Heart left ventricle (tissue), 16 donors: Measurements from ENCODE around the gene ADPRS. TPM values are rescaled to one million over a fixed set of nuclear protein-coding genes. Genes with fewer than 3 reads are reported as not detected.

ENCODE experiments used
- ATAC-seq, 4 donors: fragments of 200-7000 bp; cut with Tn5 transposase; one replicate each; pipeline ENCODE4 v1.9.1; 2020 to 2022; ENCODE audit warnings: moderate library complexity in 4 of 4, mild to moderate bottlenecking in 3 of 4, moderate number of reproducible peaks in 1 of 4
- DNase-seq, 5 donors: peaks; one replicate each; pipeline ENCODE4 v3.0.0-alpha.2; 2020
- H3K27ac ChIP-seq, 12 donors: fragments of 200-600 bp; sonication (generic) in 4 of 12; one replicate each; pipeline versions ENCODE4 v1.5.0 to v1.8.0; 2016 to 2022; ENCODE audit warnings: mild to moderate bottlenecking in 2 of 12
- H3K27me3 ChIP-seq, 9 donors: fragments of 200-600 bp; sonication (generic) in 2 of 9; one replicate each; pipeline versions ENCODE4 v1.5.1 to v1.8.0; 2016 to 2022; ENCODE audit warnings: mild to moderate bottlenecking in 3 of 9
- H3K36me3 ChIP-seq, 9 donors: fragments of 200-600 bp; sonication (generic) in 2 of 9; one replicate each; pipeline versions ENCODE4 v1.5.0 to v1.8.0; 2018 to 2022; ENCODE audit warnings: mild to moderate bottlenecking in 2 of 9
- H3K4me1 ChIP-seq, 12 donors: fragments of 200-600 bp; sonication (generic) in 4 of 12; one replicate each; pipeline versions ENCODE4 v1.5.0 to v1.8.0; 2016 to 2022; ENCODE audit warnings: mild to moderate bottlenecking in 3 of 12
- H3K4me3 ChIP-seq, 12 donors: fragments of 200-600 bp; sonication (generic) in 4 of 12; one replicate each; pipeline versions ENCODE4 v1.5.0 to v1.8.0; 2017 to 2022; ENCODE audit warnings: mild to moderate bottlenecking in 9 of 12, moderate library complexity in 4 of 12
- H3K9me3 ChIP-seq, 12 donors: fragments of 200-600 bp; sonication (generic) in 4 of 12; one replicate each; pipeline versions ENCODE4 v1.5.0 to v1.8.0; 2016 to 2022; ENCODE audit warnings: mild to moderate bottlenecking in 1 of 12
- POLR2A ChIP-seq, 2 donors: fragments of 450-650 bp; IDR thresholded peaks; one replicate each; pipeline ENCODE4 v1.6.1; 2017; ENCODE audit warnings: antibody characterized with exemption in 2 of 2, mild to moderate bottlenecking in 2 of 2, moderate library complexity in 2 of 2
- WGBS, 4 donors: extraction: QIAGEN DNeasy Blood & Tissue Kit in 2 of 4; methylation state at CpG; one replicate each; pipeline versions ENCODE4 v1.1.5 to v1.1.7; 2013 to 2018; 5-methylcytosine and 5-hydroxymethylcytosine counted together
- intact Hi-C, 10 donors: fragments of 100-400 bp; cut with DNase I; formaldehyde crosslinking; loops; one replicate each; pipeline versions ENCODE4 v1.11.1 to v1.14.2; 2022
- polyA plus RNA-seq, 2 donors: library from polyadenylated mRNA; stranded (reverse); fragments of 200-250 nt; gene quantifications; one replicate each; pipeline ENCODE4 v1.2.3, GENCODE V29; 2013
- total RNA-seq, 9 donors: library from RNA; depleted of rRNA in 2 of 9; stranded (reverse); fragments of >200 nt in 2 of 9; fragmentation: NEBNext Ultra II Directional in 3 of 9; extraction: Animal tissue kit (Norgen Biotek cat#: 25700) in 3 of 9; gene quantifications; one replicate each; pipeline versions ENCODE4 v1.1.0 to v1.2.4, GENCODE V29; 2016 to 2023
- TF ChIP-seq, protein P1 (sequence below), 12 donors: fragments of 200-600 bp; sonication (generic) in 4 of 12; IDR thresholded peaks; one replicate each; pipeline versions ENCODE4 v1.5.0 to v1.8.0; 2018 to 2022; ENCODE audit warnings: antibody characterized with exemption in 12 of 12, mild to moderate bottlenecking in 5 of 12
- donor health status: ischemic (EF 13 %, LVEDD 7.1; RV severe dilation, severe dysfunction).
- donor health status: healthy with polysubstance abuse.
- donor health status: DM: no; HTN: yes; CAD: no.
- donor health status: DM: no; HTN: no; CAD: no.
- donor health status: ischemic (EF 25% LVEDD 6.9; RV normal size, moderate dysfunction).
- donor health status: ischemic (EF 25% LVEDD 5.7; RV mildly dilated, moderate dysfunction).
- donor health status: healthy.
- donor health status: DM: yes; HTN: yes; CAD: no.
- donor health status: ischemic (EF 35%, LVEDD 5.7; RV mildly dilated, moderate dysfunction).
- donor health status: nonischemic (EF 11% LVEDD 7.7; RV severe dilation, severe dysfunction).
- donor health status: DM: yes; HTN: yes; CAD: no.
- donor health status: PGD.
- donor health status: ischemic (EF 29% LVEDD 5.4; RV normal size, mild dysfunction).
- donor health status: nonischemic (EF 23%, LVEDD 6.1; RV moderate dilation, normal function).

The ADPRS gene
- total and polyA plus RNA-seq, 11 donors = 11.3 to 49.0 (median 18.2) TPM

DNA sequence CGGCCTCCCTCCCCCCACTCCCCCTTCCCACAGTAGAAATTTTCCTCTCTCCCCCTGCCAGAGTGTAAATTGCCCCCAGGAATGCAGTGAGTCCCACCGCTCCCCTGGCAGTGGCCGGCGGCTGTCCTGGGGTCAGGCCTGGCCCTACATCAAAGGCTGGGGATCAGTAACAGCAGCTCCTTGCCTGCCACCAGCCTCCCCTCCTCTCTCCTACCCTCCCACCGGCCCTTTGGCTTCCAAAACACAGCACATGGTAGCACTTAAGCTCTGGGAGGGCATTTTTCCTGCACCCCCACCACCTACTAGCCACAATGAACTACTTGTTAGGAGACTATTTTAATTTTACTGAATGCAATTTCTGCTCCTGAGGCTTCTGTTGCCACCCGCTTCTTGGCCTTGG lies 45.3 kb downstream of the ADPRS start:
- peak in 1 of 4 donors; percentile 8 for ATAC-seq
- peaks cover 0 to 28% (median 22%) of the 10 kb centered on the region in 9 donors for H3K36me3 ChIP-seq
- peaks cover 0 to 38% (median 28%) of the 10 kb centered on the region in 12 donors for H3K4me1 ChIP-seq
- H3K4me3 ChIP-seq = no peak overlapping the region
- no peak for DNase-seq
- no peak for TF ChIP-seq POLR2A (IDR thresholded peaks at IDR 0.05)
- TF ChIP-seq, protein P1, sequence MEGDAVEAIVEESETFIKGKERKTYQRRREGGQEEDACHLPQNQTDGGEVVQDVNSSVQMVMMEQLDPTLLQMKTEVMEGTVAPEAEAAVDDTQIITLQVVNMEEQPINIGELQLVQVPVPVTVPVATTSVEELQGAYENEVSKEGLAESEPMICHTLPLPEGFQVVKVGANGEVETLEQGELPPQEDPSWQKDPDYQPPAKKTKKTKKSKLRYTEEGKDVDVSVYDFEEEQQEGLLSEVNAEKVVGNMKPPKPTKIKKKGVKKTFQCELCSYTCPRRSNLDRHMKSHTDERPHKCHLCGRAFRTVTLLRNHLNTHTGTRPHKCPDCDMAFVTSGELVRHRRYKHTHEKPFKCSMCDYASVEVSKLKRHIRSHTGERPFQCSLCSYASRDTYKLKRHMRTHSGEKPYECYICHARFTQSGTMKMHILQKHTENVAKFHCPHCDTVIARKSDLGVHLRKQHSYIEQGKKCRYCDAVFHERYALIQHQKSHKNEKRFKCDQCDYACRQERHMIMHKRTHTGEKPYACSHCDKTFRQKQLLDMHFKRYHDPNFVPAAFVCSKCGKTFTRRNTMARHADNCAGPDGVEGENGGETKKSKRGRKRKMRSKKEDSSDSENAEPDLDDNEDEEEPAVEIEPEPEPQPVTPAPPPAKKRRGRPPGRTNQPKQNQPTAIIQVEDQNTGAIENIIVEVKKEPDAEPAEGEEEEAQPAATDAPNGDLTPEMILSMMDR (IDR thresholded peaks at IDR 0.05) = no peak
- no peaks in the 10 kb centered on the region for H3K9me3 ChIP-seq
- intact Hi-C loops = loop anchor here in 9 of 10 donors (1.0 to 5.0 kb wide), 4 partner anchors 33 to 37 kb away; no protein-coding TSS in a partner anchor
- H3K27ac ChIP-seq = peak overlapping the region in 2 of 12 donors; percentile 67 to 69
- WGBS, 4 donors = 67 to 75% (median 71%) methylated on average over 6 of the region's 6 CpGs
- no peaks in the 10 kb centered on the region for H3K27me3 ChIP-seq

DNA sequence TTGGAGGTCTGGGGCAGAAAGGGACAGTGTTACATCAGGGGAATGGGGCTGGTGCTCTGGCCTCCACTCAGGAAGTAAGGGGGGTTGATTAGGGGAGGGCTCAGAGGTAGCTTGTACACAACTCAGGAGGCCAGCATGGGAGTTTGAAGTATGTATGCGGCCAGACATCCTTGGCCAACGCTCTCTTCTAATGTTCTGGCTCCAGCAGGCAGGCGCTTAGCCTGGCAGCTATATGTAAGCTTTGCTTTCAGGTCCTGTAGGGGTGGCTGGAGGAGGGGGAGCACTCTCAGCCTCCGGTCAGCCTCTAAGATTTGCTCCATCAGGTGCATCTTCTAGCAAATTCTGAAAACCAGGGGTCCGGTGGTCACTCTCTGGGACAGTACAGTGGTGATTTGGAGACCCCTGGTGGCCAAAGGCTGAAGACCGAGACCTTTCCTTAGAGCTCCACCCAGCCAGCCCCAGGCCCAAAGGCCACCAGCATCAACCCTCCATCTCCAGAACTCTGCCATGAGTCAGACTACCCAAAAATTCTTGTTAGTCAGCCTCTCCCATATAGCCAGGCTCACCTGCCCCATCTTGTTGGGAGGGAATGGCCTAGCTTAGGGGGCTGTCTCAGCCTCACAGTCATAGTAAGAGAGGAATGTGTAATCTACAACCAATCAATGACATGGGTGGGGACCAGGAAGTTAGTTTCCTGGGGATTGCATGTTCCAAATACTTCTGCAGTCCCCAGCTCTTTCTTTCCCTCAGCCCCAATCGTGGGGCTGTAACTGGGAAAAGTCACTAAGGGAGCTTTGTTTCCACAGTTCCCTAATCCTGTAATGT lies 46.0 kb downstream of the ADPRS start:
- Histone ChIP-seq H3K9me3 (no peaks in the 10 kb centered on the region), H3K4me3 (no peak overlapping the region), H3K27me3 (no peaks in the 10 kb centered on the region), H3K4me1 (peaks cover 0 to 42% (median 33%) of the 10 kb centered on the region in 12 donors), H3K27ac (peak overlapping the region in 6 of 12 donors; percentile 46 to 80 (median 68)), H3K36me3 (peaks cover 0 to 35% (median 29%) of the 10 kb centered on the region in 9 donors)
- no peak for TF ChIP-seq POLR2A (IDR thresholded peaks at IDR 0.05)
- TF ChIP-seq, protein P1 (IDR thresholded peaks at IDR 0.05) = peak; percentile 40 to 76 (median 64)
- intact Hi-C loops = loop anchor here (1.0 to 5.0 kb wide), 5 partner anchors 32 to 37 kb away; no protein-coding TSS in a partner anchor
- DNase-seq (peak in 2 of 5 donors; percentile 36 to 56), ATAC-seq (peak; percentile 9 to 51 (median 49))
- WGBS, 4 donors = 63 to 77% (median 68%) methylated on average over 6 to 7 of the region's 7 CpGs

GRCh38 chr1:36135330-36135667 lies 46.6 kb downstream of the ADPRS start:
- WGBS, 4 donors = 50 to 61% (median 52%) methylated on average over 5 to 6 of the region's 6 CpGs
- peak overlapping the region in 9 of 12 donors; percentile 31 to 80 (median 67) for H3K27ac ChIP-seq
- H3K9me3 ChIP-seq = no peaks in the 10 kb centered on the region
- H3K4me3 ChIP-seq = no peak overlapping the region
- no peak for TF ChIP-seq POLR2A (IDR thresholded peaks at IDR 0.05)
- no peak for DNase-seq
- ATAC-seq = no peak
- peaks cover 0 to 41% (median 32%) of the 10 kb centered on the region in 9 donors for H3K36me3 ChIP-seq
- peaks cover 0 to 48% (median 35%) of the 10 kb centered on the region in 12 donors for H3K4me1 ChIP-seq
- no peaks in the 10 kb centered on the region for H3K27me3 ChIP-seq
- intact Hi-C loops = loop anchor here in 6 of 10 donors (2.0 to 5.0 kb wide), 3 partner anchors 33 to 36 kb away; no protein-coding TSS in a partner anchor

- H3K36me3 ChIP-seq = peaks cover 0 to 43% (median 32%) of the 10 kb centered on the region in 9 donors
- no peak overlapping the region for H3K4me3 ChIP-seq
- H3K27ac ChIP-seq = peak overlapping the region in 11 of 12 donors; percentile 8 to 80 (median 67)
- intact Hi-C loops = loop anchor here in 6 of 10 donors (2.0 to 5.0 kb wide), 3 partner anchors 33 to 37 kb away; no protein-coding TSS in a partner anchor
- H3K4me1 ChIP-seq = peaks cover 0 to 52% (median 36%) of the 10 kb centered on the region in 12 donors
- ATAC-seq = no peak
- no peak for DNase-seq
- H3K9me3 ChIP-seq = no peaks in the 10 kb centered on the region
- TF ChIP-seq POLR2A (IDR thresholded peaks at IDR 0.05) = no peak
- TF ChIP-seq, protein P1 (IDR thresholded peaks at IDR 0.05) = no peak
- H3K27me3 ChIP-seq = no peaks in the 10 kb centered on the region
Observed at GRCh38 chr1:36135796-36136195, 47.1 kb downstream of the ADPRS start.
